Coronary artery (tissue), 2 donors: ENCODE measurements around the gene CPA1.

Source experiments
- DNase-seq: peaks from one replicate; pipeline ENCODE4 v3.0.0-alpha.2; 2017; ENCODE audit warnings: low spot score
- H3K27ac ChIP-seq, 2 donors: fragments of 200-600 bp; sonication (generic); one replicate each; pipeline ENCODE4 v1.5.1; 2016 to 2019
- H3K4me3 ChIP-seq: fragments of 200-600 bp; sonication (generic); 2 replicates; pipeline ENCODE4 v1.5.1; 2016; ENCODE audit warnings: mild to moderate bottlenecking, moderate library complexity
- TF ChIP-seq, protein P1 (sequence below): fragments of 200-600 bp; sonication (generic); IDR thresholded peaks from one replicate; pipeline ENCODE4 v1.5.1; 2019; ENCODE audit warnings: antibody characterized with exemption

CPA1 gene

DNA sequence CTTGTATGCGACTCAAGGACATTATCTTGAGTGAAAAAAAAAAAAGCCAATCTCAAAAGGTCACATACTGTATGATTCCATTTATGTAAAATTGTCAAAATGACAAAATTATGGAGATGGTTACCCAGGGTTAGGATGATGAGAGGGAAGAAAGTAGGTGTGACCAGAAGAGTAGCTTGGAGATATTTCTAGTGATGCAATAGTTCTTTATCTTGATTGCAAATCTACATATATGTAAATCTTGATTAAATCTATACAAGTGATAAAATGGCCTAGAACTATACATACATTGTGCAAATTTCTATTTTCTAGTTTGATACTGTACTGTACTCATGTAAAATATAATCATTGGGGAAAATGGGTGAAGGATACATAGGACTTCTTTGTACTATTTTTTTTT lies 56.0 kb downstream of the CPA1 start:
- Histone ChIP-seq H3K4me3 (no peak overlapping the region), H3K27ac (no peak overlapping the region)
- no peak for DNase-seq
- TF ChIP-seq, protein P1, sequence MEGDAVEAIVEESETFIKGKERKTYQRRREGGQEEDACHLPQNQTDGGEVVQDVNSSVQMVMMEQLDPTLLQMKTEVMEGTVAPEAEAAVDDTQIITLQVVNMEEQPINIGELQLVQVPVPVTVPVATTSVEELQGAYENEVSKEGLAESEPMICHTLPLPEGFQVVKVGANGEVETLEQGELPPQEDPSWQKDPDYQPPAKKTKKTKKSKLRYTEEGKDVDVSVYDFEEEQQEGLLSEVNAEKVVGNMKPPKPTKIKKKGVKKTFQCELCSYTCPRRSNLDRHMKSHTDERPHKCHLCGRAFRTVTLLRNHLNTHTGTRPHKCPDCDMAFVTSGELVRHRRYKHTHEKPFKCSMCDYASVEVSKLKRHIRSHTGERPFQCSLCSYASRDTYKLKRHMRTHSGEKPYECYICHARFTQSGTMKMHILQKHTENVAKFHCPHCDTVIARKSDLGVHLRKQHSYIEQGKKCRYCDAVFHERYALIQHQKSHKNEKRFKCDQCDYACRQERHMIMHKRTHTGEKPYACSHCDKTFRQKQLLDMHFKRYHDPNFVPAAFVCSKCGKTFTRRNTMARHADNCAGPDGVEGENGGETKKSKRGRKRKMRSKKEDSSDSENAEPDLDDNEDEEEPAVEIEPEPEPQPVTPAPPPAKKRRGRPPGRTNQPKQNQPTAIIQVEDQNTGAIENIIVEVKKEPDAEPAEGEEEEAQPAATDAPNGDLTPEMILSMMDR, result no peak
